ENCODE data around the gene NTPCR.

- TF ChIP-seq CTCF (IDR thresholded peaks at IDR 0.05; ENCODE audit: extremely low read depth in 1 of 2, insufficient read depth in 1 of 2, low read depth in 1 of 2, low read length in 2 of 2) (no peak), EZH2 (IDR thresholded peaks at IDR 0.05; ENCODE audit: borderline replicate concordance, low read depth, low read length, severe bottlenecking) (no peak), JUN (IDR thresholded peaks at IDR 0.05; ENCODE audit: borderline replicate concordance, insufficient read depth, insufficient read length, low read depth) (no peak), POLR2AphosphoS5 (IDR thresholded peaks at IDR 0.05; ENCODE audit: insufficient read depth, low read depth, low read length) (no peak), MYC (IDR thresholded peaks at IDR 0.05; ENCODE audit: low read depth, low read length) (no peak), FOS (IDR thresholded peaks at IDR 0.05; ENCODE audit: borderline replicate concordance, insufficient read depth, low read length) (no peak), POLR2A (IDR thresholded peaks at IDR 0.05; ENCODE audit: low read depth, low read length) (no peak)
- TF ChIP-seq, protein P1, sequence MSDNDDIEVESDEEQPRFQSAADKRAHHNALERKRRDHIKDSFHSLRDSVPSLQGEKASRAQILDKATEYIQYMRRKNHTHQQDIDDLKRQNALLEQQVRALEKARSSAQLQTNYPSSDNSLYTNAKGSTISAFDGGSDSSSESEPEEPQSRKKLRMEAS (IDR thresholded peaks at IDR 0.05; ENCODE audit: insufficient read depth, insufficient read length), result no peak
Observed at GRCh38 chr1:232936941-232937340, 13.5 kb upstream of the NTPCR start.
